PC-3 (cell line): ENCODE results near the gene TTLL12.

Experiments
- CTCF ChIP-seq: fragments of 300-600 bp; sonication (generic); conservative IDR thresholded peaks from 2 replicates; pipeline ENCODE4 v1.5.1; 2017; ENCODE audit warnings: antibody characterized with exemption, low read depth, mild to moderate bottlenecking, low read length
- EZH2phosphoT487 ChIP-seq: fragments of 300-600 bp; sonication (generic); IDR thresholded peaks from 2 replicates; pipeline ENCODE4 v1.6.1; 2018; ENCODE audit warnings: mild to moderate bottlenecking, antibody characterized with exemption, low read length, borderline replicate concordance

- TF ChIP-seq CTCF (no peak), EZH2phosphoT487 (no peak)
Observed at GRCh38 chr22:43227239-43227630, 40.3 kb upstream of the TTLL12 start.
